Omental fat pad (tissue), 4 donors: ENCODE results near the gene COQ8B. TPM values are rescaled to one million over a fixed set of nuclear protein-coding genes. Genes with fewer than 3 reads are reported as not detected.

Experiments used
- ATAC-seq: fragments of 150-250 bp; one replicate; pipeline ENCODE4 v1.9.1; 2016; ENCODE audit warnings: mild to moderate bottlenecking, moderate library complexity; ENCODE audit not compliant: low FRiP score
- DNase-seq: peaks from one replicate; pipeline ENCODE4 v3.0.0-alpha.2; 2019; ENCODE audit warnings: low spot score
- total RNA-seq, 4 donors: library from RNA; depleted of rRNA; stranded (reverse); fragments of >200 nt; gene quantifications; one replicate each; pipeline ENCODE4 v1.1.0, GENCODE V29; 2016
- TF ChIP-seq, protein P1 (sequence below), 3 donors: fragments of 450-650 bp; IDR thresholded peaks; one replicate each; pipeline ENCODE4 v1.5.1; 2016 to 2017; ENCODE audit warnings: antibody characterized with exemption in 3 of 3, mild to moderate bottlenecking in 3 of 3, moderate library complexity in 2 of 3

Gene COQ8B
- total RNA-seq, 4 donors from 2014 or later, result 22.1 to 38.8 (median 28.1) TPM

DNA sequence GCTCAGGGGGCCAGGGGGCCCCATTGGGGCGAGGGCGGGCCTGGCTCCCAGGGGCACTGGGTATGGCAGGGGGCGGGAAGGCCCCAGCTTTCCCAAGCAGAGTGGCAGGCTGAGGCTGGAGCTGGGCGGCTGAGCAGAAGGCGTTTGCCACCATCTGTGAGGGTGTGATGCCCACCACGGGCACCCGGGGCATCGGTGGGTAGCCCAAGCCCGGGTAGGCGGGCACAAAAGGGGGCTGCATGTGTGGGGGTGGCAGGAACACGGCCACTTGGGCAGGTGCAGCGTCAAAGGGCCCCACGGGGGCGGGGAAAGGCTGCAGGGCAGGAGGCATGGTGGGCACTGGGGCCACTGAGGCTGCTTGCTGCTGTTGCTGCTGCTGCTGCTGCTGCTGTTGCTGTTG is 49.1 kb downstream of the COQ8B start:
- no peak for ATAC-seq
- DNase-seq, result no peak
- TF ChIP-seq, protein P1, sequence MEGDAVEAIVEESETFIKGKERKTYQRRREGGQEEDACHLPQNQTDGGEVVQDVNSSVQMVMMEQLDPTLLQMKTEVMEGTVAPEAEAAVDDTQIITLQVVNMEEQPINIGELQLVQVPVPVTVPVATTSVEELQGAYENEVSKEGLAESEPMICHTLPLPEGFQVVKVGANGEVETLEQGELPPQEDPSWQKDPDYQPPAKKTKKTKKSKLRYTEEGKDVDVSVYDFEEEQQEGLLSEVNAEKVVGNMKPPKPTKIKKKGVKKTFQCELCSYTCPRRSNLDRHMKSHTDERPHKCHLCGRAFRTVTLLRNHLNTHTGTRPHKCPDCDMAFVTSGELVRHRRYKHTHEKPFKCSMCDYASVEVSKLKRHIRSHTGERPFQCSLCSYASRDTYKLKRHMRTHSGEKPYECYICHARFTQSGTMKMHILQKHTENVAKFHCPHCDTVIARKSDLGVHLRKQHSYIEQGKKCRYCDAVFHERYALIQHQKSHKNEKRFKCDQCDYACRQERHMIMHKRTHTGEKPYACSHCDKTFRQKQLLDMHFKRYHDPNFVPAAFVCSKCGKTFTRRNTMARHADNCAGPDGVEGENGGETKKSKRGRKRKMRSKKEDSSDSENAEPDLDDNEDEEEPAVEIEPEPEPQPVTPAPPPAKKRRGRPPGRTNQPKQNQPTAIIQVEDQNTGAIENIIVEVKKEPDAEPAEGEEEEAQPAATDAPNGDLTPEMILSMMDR (IDR thresholded peaks at IDR 0.05), result no peak

DNA sequence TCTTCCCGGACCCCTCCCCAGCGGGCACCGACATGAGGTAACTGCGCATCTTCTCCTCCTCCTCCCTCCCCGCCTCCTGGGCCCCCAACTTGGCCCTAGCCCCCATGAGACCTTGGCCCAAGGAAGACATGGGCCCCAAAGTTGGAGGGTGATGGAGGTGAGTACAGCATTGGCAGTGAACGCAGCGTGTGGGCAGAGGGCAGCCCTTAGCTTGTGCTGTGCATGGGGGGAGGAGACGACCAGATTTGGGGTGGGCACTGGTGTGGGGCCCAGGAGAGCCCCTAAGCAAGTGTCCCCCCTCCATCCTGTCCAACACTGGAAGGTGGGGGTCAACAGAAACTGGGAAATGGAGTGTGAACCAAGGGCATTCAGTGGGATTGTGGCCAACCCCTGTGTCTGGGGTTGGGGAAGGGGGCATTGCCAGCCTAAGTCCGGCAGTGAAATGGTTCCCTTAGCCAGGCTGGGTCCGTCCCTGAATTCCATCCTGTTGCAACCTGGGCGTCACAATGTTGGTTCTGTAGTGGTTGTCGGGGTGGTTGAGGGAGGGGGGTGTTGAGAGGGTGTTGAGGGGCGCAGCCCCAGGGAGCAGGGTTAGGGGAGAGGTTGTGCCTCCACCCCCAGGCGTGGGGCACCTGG is 49.8 kb downstream of the COQ8B start:
- no peak for DNase-seq
- TF ChIP-seq, protein P1 (IDR thresholded peaks at IDR 0.05), result no peak
- no peak for ATAC-seq

DNA sequence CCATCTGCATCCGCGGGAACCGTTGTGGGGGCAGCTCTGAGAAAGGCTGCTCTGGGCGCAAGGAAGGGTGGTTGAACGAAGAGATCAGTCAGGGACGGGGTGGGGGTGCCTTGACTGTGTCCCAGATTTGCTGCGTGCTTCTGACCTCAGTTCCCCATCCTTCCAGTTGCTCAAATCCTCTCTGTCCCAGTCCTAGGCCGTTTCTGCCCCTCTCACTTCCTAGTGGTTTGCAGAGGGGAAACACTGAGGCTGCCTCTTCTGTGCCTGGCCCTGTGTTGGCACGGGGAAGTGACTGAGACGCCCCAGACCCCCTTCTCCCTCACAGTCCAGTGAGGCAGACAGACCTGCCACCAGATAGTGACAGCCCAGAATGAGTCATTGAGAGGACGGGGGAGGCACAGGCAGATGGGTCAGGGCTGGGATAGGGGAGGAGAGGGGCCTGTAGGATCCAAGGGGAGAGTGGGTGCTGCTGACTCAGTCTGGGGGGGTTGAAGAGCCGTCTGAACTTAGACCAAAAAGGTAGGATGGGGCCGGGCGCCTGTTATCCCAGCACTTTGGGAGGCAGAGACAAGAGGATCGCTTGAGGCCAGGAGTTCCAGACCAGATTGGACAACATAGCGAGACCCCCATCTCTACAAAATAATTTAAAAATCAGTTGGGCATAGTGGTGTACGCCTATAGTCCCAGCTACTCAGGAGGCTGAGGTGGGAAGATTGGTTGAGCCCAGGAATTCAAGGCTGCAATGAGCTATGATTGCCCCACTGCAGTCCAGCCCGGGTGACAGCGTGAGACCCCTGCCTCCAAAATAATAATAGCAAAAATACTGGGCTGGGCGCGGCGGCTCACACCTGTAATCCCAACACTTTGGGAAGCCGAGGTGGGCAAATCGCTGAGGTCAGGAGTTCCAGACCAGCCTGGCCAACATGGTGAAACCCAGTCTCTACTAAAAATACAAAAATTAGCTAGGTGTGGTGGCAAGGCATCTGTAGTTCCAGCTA is 52.7 kb downstream of the COQ8B start:
- DNase-seq, result peak; percentile 36
- TF ChIP-seq, protein P1 (IDR thresholded peaks at IDR 0.05), result no peak

DNA sequence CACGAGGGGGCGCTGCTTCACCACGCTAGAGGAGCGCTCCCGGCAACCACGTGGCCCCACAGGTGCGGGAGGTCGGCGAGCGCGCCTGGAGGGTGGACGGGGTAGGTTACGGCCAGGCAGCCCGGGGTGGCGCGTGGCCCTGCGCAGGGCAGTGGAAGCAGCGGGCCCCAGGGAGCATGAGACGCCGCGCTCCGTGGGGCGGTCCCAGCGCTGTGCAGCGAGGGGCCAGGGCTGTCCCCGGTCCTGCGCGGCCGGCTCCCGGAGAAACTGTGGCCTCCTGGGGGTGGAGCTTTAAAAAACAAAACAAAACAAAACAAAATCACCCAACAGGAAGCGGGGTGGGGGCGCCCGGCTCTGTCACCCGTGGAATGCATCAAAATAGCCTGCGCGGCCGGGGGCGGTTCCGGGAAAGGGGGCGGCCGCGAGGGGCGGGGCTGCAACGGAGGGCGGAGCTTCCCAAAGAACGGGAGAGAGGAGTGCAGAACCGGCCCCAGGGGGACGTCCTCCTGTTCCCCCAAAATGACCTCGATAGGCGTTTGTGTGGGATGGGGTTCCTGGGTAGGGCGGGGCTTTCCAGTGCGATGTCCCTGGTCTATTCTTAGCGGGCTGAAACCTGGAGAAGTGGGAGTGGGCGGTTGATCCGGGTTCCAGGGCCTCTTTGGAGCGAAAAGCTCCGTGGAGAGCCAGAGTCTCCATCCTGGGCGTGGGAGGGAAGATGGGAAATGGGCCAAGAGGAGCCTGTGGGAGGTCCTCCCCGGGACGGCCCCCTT is 53.6 kb downstream of the COQ8B start:
- peak; percentile 85 for DNase-seq
- TF ChIP-seq, protein P1 (IDR thresholded peaks at IDR 0.05), result no peak
- peak; percentile 78 for ATAC-seq

More for the DNA sequence above, 52.7 kb downstream of the COQ8B start:
- peak; percentile 65 for ATAC-seq

DNA sequence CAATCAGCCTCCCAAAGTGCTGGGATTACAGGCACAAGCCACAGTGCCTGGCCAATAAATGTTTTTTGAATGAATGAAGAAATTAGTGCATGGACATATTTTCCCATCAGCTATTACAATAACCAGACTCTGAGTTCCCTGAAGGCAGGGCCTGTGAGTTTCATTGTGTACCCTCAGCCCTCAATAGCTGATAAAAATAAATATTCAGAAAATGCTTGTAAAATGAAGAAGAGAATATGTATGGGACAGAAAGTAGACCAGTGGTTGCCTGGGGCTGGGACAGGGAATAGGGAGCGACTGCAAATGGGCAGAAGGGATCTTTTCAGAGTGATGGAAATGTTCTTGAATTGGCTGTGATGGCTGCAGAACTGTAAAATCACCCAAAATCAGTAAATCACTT is 55.1 kb downstream of the COQ8B start:
- TF ChIP-seq, protein P1 (IDR thresholded peaks at IDR 0.05), result no peak
- ATAC-seq (no peak), DNase-seq (no peak)

DNA sequence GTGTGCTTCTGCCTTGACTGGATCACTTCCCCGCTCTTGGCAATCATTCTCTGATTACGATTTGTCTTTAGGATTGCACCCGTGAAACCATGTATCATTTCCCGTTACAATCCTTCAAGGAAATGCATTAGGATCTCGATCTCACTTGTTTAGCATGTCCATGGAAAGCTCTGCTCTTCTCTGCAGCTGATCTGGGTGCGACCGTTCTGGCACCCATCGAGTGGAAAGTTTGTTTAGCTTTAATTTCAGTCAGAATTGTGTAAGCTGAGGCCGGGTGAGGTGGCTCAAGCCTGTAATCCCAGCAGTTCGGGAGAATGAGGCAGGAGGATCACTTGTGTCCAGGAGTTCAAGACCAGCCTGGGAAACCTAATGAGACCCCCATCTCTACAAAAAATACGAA is 57.1 kb downstream of the COQ8B start:
- no peak for ATAC-seq
- no peak for DNase-seq
- TF ChIP-seq, protein P1 (IDR thresholded peaks at IDR 0.05), result no peak
